Measurements from ENCODE around the gene VWA2. TPM values are rescaled to one million over a fixed set of nuclear protein-coding genes. Genes with fewer than 3 reads are reported as not detected.
"Not testable (repeated sequence)": the region's sequence is repeated elsewhere in the genome, so short reads cannot be mapped to it uniquely, and the experiment has no call there.

VWA2 gene
- polyA plus RNA-seq, 1 donor from 2014 or later: not detected

DNA sequence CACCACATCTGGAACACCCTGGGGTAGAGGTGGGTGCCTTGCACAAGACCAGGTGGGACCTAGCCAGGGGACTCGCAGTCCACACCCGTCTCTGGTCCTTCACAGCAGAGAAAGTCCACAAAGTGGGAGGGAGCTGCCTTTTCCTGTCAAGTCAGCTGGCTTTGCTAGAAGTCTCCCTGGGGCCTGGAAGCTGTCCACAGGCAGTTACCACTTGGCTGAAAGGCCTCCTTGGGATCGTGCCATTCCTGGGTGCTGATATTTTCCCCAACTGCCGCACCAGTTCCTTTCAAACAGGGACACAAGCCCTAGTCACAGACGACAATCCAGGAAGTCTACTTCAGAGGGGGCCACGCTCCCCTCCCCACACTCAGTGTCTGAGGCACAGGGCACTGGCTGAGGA, 89.8 kb downstream of the VWA2 start:
- no peaks in the 10 kb centered on the region for H3K27me3 ChIP-seq (ENCODE audit: insufficient read depth, low read depth, low read length)
- no peak overlapping the region for H3K9ac ChIP-seq (ENCODE audit: low read length)
- no peak overlapping the region for H3K27ac ChIP-seq (ENCODE audit: low read length)

DNA sequence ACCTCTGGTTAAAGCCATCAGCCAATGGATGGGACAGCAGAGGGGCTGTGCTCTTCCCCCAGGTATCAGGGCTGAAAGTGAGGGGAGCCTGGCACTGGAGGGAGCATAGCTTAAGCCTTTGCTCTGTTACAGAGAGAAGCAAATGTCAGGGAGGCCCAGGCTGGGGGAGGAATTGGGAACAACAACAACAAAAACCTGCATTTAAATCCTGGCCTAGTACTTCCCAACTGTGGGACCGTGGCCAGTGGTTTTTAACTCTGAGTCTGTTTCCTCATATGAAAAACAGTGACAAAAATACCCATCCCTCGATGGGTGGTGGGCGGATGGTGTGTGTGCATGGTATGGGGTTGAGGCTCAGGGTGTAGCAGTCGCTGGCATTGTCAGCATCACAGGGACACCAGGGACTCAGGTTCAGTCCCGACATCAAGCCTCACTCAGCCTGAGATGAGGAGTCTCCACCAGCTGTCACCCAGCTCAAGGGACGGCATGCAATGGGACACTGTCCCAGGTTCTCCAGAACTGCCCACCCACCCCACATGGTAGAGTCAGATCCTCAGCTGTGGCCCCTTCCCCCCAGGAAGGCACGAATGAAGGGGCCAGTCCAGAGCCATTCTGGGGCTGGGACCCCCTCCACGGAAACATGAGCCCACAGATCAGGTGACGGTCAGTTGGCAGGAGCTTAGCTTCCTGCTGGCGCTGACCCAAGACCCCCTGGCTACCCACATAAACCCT, 90.7 kb downstream of the VWA2 start:
- Histone ChIP-seq H3K36me3 (ENCODE audit: insufficient read depth, low read length) (no peaks in the 10 kb centered on the region), H4K20me1 (ENCODE audit: insufficient read depth) (no peaks in the 10 kb centered on the region), H3K27ac (ENCODE audit: low read length) (no peak overlapping the region), H3K79me2 (replicated peaks; ENCODE audit: insufficient read depth, low read length) (no peaks in the 10 kb centered on the region), H2AFZ (ENCODE audit: low read depth, low read length) (no peak overlapping the region), H3K4me2 (ENCODE audit: low read length) (no peak overlapping the region), H3K9me3 (ENCODE audit: low read length) (no peaks in the 10 kb centered on the region), H3K27me3 (ENCODE audit: insufficient read depth, low read depth, low read length) (no peaks in the 10 kb centered on the region), H3K4me3 (ENCODE audit: low read length) (no peak overlapping the region), H3F3A (ENCODE audit: insufficient read depth, low read length, poor library complexity, severe bottlenecking) (no peaks in the 10 kb centered on the region), H3K9me2 (ENCODE audit: insufficient read depth, low read length) (no peaks in the 10 kb centered on the region), H3K9ac (ENCODE audit: low read length) (no peak overlapping the region)
- TF ChIP-seq TAF1 (IDR thresholded peaks at IDR 0.05; ENCODE audit: low read depth): no peak
- TF ChIP-seq EP300 (conservative IDR thresholded peaks at IDR 0.05; ENCODE audit: poor library complexity, severe bottlenecking): no peak
- TF ChIP-seq SMC3 (conservative IDR thresholded peaks at IDR 0.05; ENCODE audit: poor library complexity): no peak
- no peak for TF ChIP-seq RAD21 (conservative IDR thresholded peaks at IDR 0.05)
- no peak for TF ChIP-seq EZH2 (IDR thresholded peaks at IDR 0.05; ENCODE audit: borderline replicate concordance, insufficient read depth, low read length, poor library complexity, severe bottlenecking)

More for the DNA sequence above, 89.8 kb downstream of the VWA2 start:
- no peaks in the 10 kb centered on the region for H3F3A ChIP-seq (ENCODE audit: insufficient read depth, low read length, poor library complexity, severe bottlenecking)
- no peaks in the 10 kb centered on the region for H4K20me1 ChIP-seq (ENCODE audit: insufficient read depth)
- no peaks in the 10 kb centered on the region for H3K79me2 ChIP-seq (replicated peaks; ENCODE audit: insufficient read depth, low read length)
- no peak overlapping the region for H3K4me2 ChIP-seq (ENCODE audit: low read length)
- no peak overlapping the region for H3K4me3 ChIP-seq (ENCODE audit: low read length)
- no peak overlapping the region for H2AFZ ChIP-seq (ENCODE audit: low read depth, low read length)
- no peaks in the 10 kb centered on the region for H3K36me3 ChIP-seq (ENCODE audit: insufficient read depth, low read length)
- H3K9me3 ChIP-seq (ENCODE audit: low read length): no peaks in the 10 kb centered on the region
- no peaks in the 10 kb centered on the region for H3K9me2 ChIP-seq (ENCODE audit: insufficient read depth, low read length)
- TF ChIP-seq TAF1 (IDR thresholded peaks at IDR 0.05; ENCODE audit: low read depth): no peak

DNA sequence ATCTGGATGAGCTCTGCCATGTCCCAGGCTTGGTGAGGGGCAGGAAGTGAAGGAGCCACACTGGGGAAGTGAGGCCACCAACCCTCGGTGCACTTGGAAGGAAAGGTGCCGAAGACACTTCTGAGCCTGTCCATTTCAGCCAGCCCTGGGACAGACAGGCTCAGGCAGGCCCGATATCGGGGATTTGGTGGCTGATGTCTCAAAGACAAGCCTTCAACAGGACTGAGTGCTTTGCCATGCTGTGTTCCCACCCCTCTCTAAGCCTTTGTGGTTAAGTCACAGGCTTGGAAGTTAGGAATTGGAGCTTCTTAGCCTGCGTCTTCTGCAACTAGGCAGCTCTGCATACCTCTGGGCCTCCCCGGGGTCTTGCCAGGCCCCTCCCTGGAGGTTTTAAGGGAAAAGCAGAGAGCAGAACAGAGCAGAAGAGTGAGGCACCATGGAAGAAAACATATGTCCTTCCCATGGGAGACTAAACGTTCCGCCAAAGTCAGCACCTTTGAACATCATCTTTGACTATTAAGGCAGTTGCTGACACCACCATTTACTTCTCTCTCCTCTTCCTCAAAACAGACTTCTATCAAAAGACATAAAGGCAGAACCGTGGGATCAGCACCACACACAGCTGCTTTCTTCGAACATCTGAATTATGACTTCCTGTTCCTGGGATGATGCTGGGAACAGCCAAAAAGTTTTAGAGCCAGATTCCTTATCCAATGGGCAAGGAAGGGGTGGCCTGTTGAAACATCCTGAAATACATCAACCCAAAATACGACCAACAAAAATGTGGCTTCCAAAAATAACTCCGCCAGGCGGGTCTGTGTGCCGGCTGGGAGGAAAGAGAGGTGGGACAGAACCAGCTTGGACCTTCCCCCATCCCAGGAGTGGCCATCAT, 93.5 kb downstream of the VWA2 start:
- H3K79me2 ChIP-seq (replicated peaks; ENCODE audit: insufficient read depth, low read length): no peaks in the 10 kb centered on the region
- H3K27me3 ChIP-seq (ENCODE audit: insufficient read depth, low read depth, low read length): no peaks in the 10 kb centered on the region
- H3K4me2 ChIP-seq (ENCODE audit: low read length): no peak overlapping the region
- H3K4me3 ChIP-seq (ENCODE audit: low read length): no peak overlapping the region
- H3K36me3 ChIP-seq (ENCODE audit: insufficient read depth, low read length): no peaks in the 10 kb centered on the region
- H3K9me2 ChIP-seq (ENCODE audit: insufficient read depth, low read length): no peaks in the 10 kb centered on the region
- no peak overlapping the region for H3K9ac ChIP-seq (ENCODE audit: low read length)
- TF ChIP-seq RAD21 (conservative IDR thresholded peaks at IDR 0.05) (no peak), EP300 (conservative IDR thresholded peaks at IDR 0.05; ENCODE audit: poor library complexity, severe bottlenecking) (no peak), POLR2AphosphoS5 (IDR thresholded peaks at IDR 0.05) (no peak), SMC3 (conservative IDR thresholded peaks at IDR 0.05; ENCODE audit: poor library complexity) (no peak), MXI1 (conservative IDR thresholded peaks at IDR 0.05; ENCODE audit: poor library complexity, severe bottlenecking) (no peak)
- TF ChIP-seq, protein P1, sequence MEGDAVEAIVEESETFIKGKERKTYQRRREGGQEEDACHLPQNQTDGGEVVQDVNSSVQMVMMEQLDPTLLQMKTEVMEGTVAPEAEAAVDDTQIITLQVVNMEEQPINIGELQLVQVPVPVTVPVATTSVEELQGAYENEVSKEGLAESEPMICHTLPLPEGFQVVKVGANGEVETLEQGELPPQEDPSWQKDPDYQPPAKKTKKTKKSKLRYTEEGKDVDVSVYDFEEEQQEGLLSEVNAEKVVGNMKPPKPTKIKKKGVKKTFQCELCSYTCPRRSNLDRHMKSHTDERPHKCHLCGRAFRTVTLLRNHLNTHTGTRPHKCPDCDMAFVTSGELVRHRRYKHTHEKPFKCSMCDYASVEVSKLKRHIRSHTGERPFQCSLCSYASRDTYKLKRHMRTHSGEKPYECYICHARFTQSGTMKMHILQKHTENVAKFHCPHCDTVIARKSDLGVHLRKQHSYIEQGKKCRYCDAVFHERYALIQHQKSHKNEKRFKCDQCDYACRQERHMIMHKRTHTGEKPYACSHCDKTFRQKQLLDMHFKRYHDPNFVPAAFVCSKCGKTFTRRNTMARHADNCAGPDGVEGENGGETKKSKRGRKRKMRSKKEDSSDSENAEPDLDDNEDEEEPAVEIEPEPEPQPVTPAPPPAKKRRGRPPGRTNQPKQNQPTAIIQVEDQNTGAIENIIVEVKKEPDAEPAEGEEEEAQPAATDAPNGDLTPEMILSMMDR (IDR thresholded peaks at IDR 0.05; ENCODE audit: poor library complexity, severe bottlenecking): no peak
- no peak overlapping the region for H2AFZ ChIP-seq (ENCODE audit: low read depth, low read length)
- H3F3A ChIP-seq (ENCODE audit: insufficient read depth, low read length, poor library complexity, severe bottlenecking): no peaks in the 10 kb centered on the region
- H3K27ac ChIP-seq (ENCODE audit: low read length): no peak overlapping the region
- no peaks in the 10 kb centered on the region for H3K9me3 ChIP-seq (ENCODE audit: low read length)
- H4K20me1 ChIP-seq (ENCODE audit: insufficient read depth): no peaks in the 10 kb centered on the region

DNA sequence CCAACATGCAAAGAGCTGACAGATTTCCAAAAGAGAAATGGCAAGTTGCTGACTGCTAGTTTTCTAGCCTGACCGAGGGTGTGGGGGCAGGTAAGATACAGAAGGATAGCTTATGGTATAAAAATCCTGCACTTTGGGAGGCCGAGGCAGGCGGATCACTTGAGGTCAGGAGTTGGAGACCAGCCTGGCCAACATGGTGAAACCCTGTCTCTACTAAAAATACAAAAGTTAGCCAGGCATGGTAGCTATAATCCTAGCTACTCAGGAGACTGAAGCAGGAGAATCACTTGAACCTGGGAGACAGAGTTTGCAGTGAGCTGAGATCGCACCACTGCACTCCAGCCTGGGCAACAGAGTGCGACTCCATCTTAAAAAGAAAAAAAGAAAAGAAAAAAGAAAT, 94.4 kb downstream of the VWA2 start:
- H3K27me3 ChIP-seq (ENCODE audit: insufficient read depth, low read depth, low read length); H3K79me2 ChIP-seq (replicated peaks; ENCODE audit: insufficient read depth, low read length); H3K9me3 ChIP-seq (ENCODE audit: low read length); H3K9me2 ChIP-seq (ENCODE audit: insufficient read depth, low read length); H2AFZ ChIP-seq (ENCODE audit: low read depth, low read length); H3K4me2 ChIP-seq (ENCODE audit: low read length); H3F3A ChIP-seq (ENCODE audit: insufficient read depth, low read length, poor library complexity, severe bottlenecking); H3K36me3 ChIP-seq (ENCODE audit: insufficient read depth, low read length); H4K20me1 ChIP-seq (ENCODE audit: insufficient read depth); H3K9ac ChIP-seq (ENCODE audit: low read length); H3K27ac ChIP-seq (ENCODE audit: low read length); H3K4me3 ChIP-seq (ENCODE audit: low read length): not testable (repeated sequence)

All from neural cell (in vitro differentiated cells).